Transverse colon (tissue), 4 donors: ENCODE measurements around the gene IGSF21. TPM values are rescaled to one million over a fixed set of nuclear protein-coding genes. Genes with fewer than 3 reads are reported as not detected.

Source experiments
- DNase-seq: peaks from one replicate; pipeline ENCODE4 v3.0.0-alpha.2; 2019
- H3K27ac ChIP-seq, 4 donors: fragments of 200-600 bp; sonication (generic); 2 replicates each; pipeline ENCODE4 v1.5.1; 2016 to 2018; ENCODE audit warnings: inconsistent platforms in 4 of 4
- H3K27me3 ChIP-seq: fragments of 200-600 bp; sonication (generic); 2 replicates; pipeline ENCODE4 v1.5.1; 2017; ENCODE audit warnings: inconsistent platforms
- H3K36me3 ChIP-seq, 4 donors: fragments of 200-600 bp; sonication (generic); 2 replicates each; pipeline ENCODE4 v1.5.1; 2017 to 2019; ENCODE audit warnings: inconsistent platforms in 4 of 4
- H3K4me1 ChIP-seq, 4 donors: fragments of 200-600 bp; sonication (generic); 2 replicates each; pipeline ENCODE4 v1.5.1; 2017 to 2020; ENCODE audit warnings: inconsistent platforms in 4 of 4
- H3K4me3 ChIP-seq, 4 donors: fragments of 200-600 bp; sonication (generic); 1 replicate in 1 of 4; 2 replicates in 3 of 4; pipeline versions ENCODE4 v1.5.1 to v1.6.1; 2017 to 2019; ENCODE audit warnings: inconsistent platforms in 4 of 4
- H3K9me3 ChIP-seq, 2 donors: fragments of 200-600 bp; sonication (generic); 2 replicates each; pipeline ENCODE4 v1.5.1; 2017 to 2019; ENCODE audit warnings: inconsistent platforms in 2 of 2
- EP300 ChIP-seq: sonication (generic); formaldehyde crosslinking; IDR thresholded peaks from one replicate; pipeline ENCODE4 v1.6.1; 2017; ENCODE audit warnings: antibody characterized with exemption, low read depth
- POLR2A ChIP-seq: fragments of 450-650 bp; IDR thresholded peaks from one replicate; pipeline ENCODE4 v1.6.1; 2016; ENCODE audit warnings: antibody characterized with exemption, mild to moderate bottlenecking, moderate library complexity
- POLR2AphosphoS5 ChIP-seq, 3 donors: sonication (generic); formaldehyde crosslinking; IDR thresholded peaks; one replicate each; pipeline ENCODE4 v1.6.1; 2016; ENCODE audit warnings: antibody characterized with exemption in 3 of 3
- WGBS, 2 donors: methylation state at CpG; one replicate each; pipeline ENCODE4 v1.1.5; 2018; ENCODE audit warnings: low coverage in 1 of 2; 5-methylcytosine and 5-hydroxymethylcytosine counted together
- in situ Hi-C, 4 donors: fragments of 200-750 bp; cut with MboI; loops; one replicate each; pipeline versions ENCODE4 v1.15.0 to v1.15.1; 2017; ENCODE audit warnings: low sequenced_read_pairs in 3 of 4, low pct_ligation_motif_present in 1 of 4, low pct_unique_long_range_greater_than_20kb in 1 of 4
- intact Hi-C: fragments of 100-400 bp; cut with DNase I; formaldehyde crosslinking; loops from one replicate; pipeline ENCODE4 v1.15.1; 2023; ENCODE audit warnings: low total_unique reads
- total RNA-seq, 4 donors: library from RNA; depleted of rRNA; stranded (reverse); fragments of >200 nt; gene quantifications; one replicate each; pipeline ENCODE4 v1.1.0, GENCODE V29; 2016
- TF ChIP-seq, protein P1 (sequence below), 5 experiments: fragments of 200-600 bp in 3 of 5; fragments of 450-650 bp in 2 of 5; sonication (generic) in 3 of 5; IDR thresholded peaks; 1 replicate in 2 of 5; 2 replicates in 3 of 5; pipeline ENCODE4 v1.5.1; 2016 to 2017; ENCODE audit warnings: antibody characterized with exemption in 5 of 5, inconsistent platforms in 3 of 5, mild to moderate bottlenecking in 2 of 5, moderate library complexity in 1 of 5

Gene IGSF21
- total RNA-seq, 4 donors from 2014 or later = 1.1 to 6.8 (median 1.6) TPM; not detected in 1

DNA sequence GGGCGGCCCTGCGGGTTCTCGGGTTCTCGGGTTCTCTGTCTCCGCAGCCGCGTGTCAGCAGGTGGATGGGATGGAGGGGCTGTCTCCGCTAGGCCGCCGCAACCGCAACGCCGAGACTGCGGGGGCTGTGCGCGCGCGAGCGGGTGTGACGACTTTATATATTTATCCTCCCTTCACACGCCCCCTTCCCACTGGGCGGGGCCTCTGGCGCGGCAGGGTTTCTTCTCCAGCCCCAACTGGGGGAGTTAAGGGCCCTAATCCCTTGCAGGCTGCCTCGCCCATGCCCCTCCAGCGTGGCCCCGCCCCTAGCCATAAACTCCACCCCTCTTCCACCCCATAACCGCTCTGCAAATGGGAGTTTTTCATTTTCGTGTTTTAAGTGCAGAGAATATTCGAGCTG, 3.4 kb downstream of the IGSF21 start:
- peak; percentile 16 for DNase-seq
- peaks cover 92% of the 10 kb centered on the region for H3K27me3 ChIP-seq
- WGBS, 2 donors = 6 to 29% methylated on average over 2 to 29 of the region's 30 CpGs
- intact Hi-C loops (no loop called here), in situ Hi-C loops (no loop called here)
- no peak overlapping the region for H3K27ac ChIP-seq
- no peak for TF ChIP-seq POLR2A
- H3K9me3 ChIP-seq = no peaks in the 10 kb centered on the region
- peaks cover 0 to 28% (median 20%) of the 10 kb centered on the region in 4 donors for H3K4me1 ChIP-seq
- no peaks in the 10 kb centered on the region for H3K36me3 ChIP-seq
- peak overlapping the region in 1 of 4 donors; percentile 30 for H3K4me3 ChIP-seq

DNA sequence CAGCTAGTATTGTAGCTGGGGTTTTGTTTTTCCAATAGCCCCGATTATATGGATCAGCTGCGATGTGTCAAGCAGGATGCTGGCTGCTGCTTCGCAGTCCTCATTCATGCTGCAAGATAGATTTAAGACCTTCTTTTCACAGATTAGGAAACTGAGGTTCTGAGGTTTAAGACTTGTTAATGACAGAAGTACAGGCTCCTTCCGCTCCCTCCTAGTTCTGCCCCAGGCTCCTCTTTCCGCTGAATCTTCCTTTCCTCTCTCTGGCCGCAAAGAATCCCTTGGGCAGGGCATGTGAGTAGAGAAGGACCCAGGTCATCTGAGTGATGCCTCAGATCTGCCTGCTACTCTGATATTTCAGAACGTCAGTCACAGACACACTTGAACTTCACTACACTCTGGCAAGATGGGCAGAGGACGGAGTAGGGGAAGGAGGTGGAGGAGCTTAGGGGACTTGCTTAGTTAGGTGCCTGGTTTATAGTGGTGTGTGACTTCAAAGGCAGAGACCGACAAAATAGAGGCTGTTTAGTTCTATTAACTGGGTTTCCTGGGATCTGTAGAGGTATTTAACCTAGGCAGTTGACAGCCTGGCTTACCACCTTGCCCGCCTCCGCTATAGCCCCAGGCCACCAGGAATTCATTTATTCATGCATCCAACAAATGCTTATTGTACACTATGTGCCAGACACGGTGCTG, 4.2 kb downstream of the IGSF21 start:
- Histone ChIP-seq H3K36me3 (no peaks in the 10 kb centered on the region), H3K27ac (no peak overlapping the region), H3K27me3 (peaks cover 92% of the 10 kb centered on the region), H3K4me3 (no peak overlapping the region), H3K9me3 (no peaks in the 10 kb centered on the region), H3K4me1 (peaks cover 0 to 28% (median 20%) of the 10 kb centered on the region in 4 donors)
- WGBS, 2 donors = 33 to 46% methylated on average over 5 to 12 of the region's 12 CpGs
- intact Hi-C loops (no loop called here), in situ Hi-C loops (no loop called here)
- DNase-seq = no peak
- TF ChIP-seq POLR2A (no peak), POLR2AphosphoS5 (IDR thresholded peaks at IDR 0.05) (no peak), EP300 (no peak)
- TF ChIP-seq, protein P1, sequence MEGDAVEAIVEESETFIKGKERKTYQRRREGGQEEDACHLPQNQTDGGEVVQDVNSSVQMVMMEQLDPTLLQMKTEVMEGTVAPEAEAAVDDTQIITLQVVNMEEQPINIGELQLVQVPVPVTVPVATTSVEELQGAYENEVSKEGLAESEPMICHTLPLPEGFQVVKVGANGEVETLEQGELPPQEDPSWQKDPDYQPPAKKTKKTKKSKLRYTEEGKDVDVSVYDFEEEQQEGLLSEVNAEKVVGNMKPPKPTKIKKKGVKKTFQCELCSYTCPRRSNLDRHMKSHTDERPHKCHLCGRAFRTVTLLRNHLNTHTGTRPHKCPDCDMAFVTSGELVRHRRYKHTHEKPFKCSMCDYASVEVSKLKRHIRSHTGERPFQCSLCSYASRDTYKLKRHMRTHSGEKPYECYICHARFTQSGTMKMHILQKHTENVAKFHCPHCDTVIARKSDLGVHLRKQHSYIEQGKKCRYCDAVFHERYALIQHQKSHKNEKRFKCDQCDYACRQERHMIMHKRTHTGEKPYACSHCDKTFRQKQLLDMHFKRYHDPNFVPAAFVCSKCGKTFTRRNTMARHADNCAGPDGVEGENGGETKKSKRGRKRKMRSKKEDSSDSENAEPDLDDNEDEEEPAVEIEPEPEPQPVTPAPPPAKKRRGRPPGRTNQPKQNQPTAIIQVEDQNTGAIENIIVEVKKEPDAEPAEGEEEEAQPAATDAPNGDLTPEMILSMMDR (IDR thresholded peaks at IDR 0.05) = no peak

DNA sequence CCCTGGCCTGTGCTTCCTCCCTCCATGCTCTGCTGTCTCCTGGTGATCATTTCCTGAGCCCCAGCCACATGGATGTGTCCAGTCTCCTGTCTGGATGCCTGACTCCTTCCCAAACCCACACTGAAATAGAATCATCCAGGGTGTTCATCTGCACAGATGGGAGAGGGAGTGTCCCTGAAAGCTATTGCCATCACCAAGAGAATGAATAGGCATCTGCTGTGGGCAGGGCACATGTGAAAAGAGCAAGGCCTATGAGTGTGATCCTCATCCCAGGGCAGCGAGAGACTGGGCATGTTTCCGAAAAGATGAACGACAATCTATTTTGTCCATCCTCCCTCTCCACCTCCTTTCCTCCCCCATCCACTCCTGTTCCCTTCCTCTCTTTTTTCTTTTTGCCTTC, 5.0 kb downstream of the IGSF21 start:
- Histone ChIP-seq H3K27ac (no peak overlapping the region), H3K27me3 (peaks cover 92% of the 10 kb centered on the region), H3K4me1 (peaks cover 0 to 25% (median 18%) of the 10 kb centered on the region in 4 donors), H3K36me3 (no peaks in the 10 kb centered on the region), H3K9me3 (no peaks in the 10 kb centered on the region), H3K4me3 (no peak overlapping the region)
- in situ Hi-C loops = no loop called here
- intact Hi-C loops = no loop called here
- no peak for DNase-seq
- TF ChIP-seq, protein P1 (IDR thresholded peaks at IDR 0.05) = no peak
- TF ChIP-seq EP300 (no peak), POLR2AphosphoS5 (IDR thresholded peaks at IDR 0.05) (no peak), POLR2A (no peak)
- WGBS, 2 donors = 93 to 94% methylated on average over 3 of the region's 3 CpGs

DNA sequence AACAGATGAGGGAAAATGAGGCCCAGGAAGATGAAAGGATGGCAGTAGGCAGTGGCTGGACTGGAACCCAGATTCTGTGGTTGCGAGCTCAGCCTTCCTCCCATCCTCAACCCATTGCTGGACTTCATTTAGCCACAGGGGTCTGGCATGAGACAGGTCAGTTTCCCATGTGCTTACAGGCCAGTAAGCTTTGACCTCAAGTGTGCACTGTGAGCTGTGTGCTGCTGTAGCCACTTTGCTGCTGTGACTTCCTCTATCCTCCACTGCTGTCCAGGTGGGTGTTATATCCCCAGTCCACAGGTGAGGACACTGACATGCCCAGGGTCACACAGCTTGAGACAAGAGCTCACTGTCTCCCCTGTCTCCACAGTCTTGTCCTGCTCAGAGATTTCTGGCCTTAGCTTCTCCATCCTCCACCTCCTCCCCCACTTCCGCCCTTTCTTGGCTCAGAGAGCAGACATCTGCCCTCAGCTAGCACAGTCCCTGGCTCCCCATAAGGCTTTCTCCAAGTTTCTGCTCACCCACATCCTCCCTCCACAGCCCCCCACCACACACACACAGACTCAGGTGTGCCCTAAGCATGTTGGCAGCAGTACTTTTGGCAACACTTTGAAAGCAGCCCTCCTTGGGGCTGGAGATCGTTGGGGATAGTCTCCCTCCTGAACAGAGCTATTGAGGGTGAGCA, 7.3 kb downstream of the IGSF21 start:
- no peak overlapping the region for H3K27ac ChIP-seq
- peaks cover 0 to 16% (median 12%) of the 10 kb centered on the region in 4 donors for H3K4me1 ChIP-seq
- TF ChIP-seq POLR2A (no peak), EP300 (no peak), POLR2AphosphoS5 (IDR thresholded peaks at IDR 0.05) (no peak)
- TF ChIP-seq, protein P1 (IDR thresholded peaks at IDR 0.05) = no peak
- in situ Hi-C loops (no loop called here), intact Hi-C loops (no loop called here)
- no peak for DNase-seq
- no peaks in the 10 kb centered on the region for H3K36me3 ChIP-seq
- no peaks in the 10 kb centered on the region for H3K9me3 ChIP-seq
- no peak overlapping the region for H3K4me3 ChIP-seq
- 74% methylated on average over 3 of the region's 3 CpGs; no CpG with 5 or more reads in 1 of the 2 donors for WGBS, 2 donors
- peaks cover 80% of the 10 kb centered on the region for H3K27me3 ChIP-seq
